Measurements from ENCODE around the gene KCNJ14.

The KCNJ14 gene

GRCh38 chr19:48418317-48419064 lies 36.9 kb upstream of the KCNJ14 start:
- Histone ChIP-seq H3F3A (ENCODE audit: low read depth) (no peaks in the 10 kb centered on the region), H2AFZ (ENCODE audit: low read length) (peak overlapping the region; percentile 49), H3K4me2 (ENCODE audit: low read depth, low read length, poor library complexity, severe bottlenecking) (peak overlapping the region; percentile 52), H4K20me1 (ENCODE audit: insufficient read depth, low read length, poor library complexity, severe bottlenecking) (no peaks in the 10 kb centered on the region), H3K4me3 (ENCODE audit: low read length, poor library complexity, severe bottlenecking) (peak overlapping the region; percentile 54), H3K27me3 (ENCODE audit: insufficient read depth, low read length, poor library complexity, severe bottlenecking) (no peaks in the 10 kb centered on the region), H3K79me2 (ENCODE audit: insufficient read depth, low read length) (no peaks in the 10 kb centered on the region), H3K4me1 (ENCODE audit: insufficient read depth, low read length, poor library complexity, severe bottlenecking) (peaks cover 18% of the 10 kb centered on the region), H3K9ac (ENCODE audit: low read depth, low read length, poor library complexity, severe bottlenecking) (peak overlapping the region; percentile 46), H3K9me3 (ENCODE audit: insufficient read depth, low read depth, low read length) (no peaks in the 10 kb centered on the region), H3K36me3 (ENCODE audit: insufficient read depth, low read length) (no peaks in the 10 kb centered on the region), H3K9me2 (replicated peaks; ENCODE audit: low read depth, low read length) (no peaks in the 10 kb centered on the region)
- TF ChIP-seq EZH2phosphoT487 (IDR thresholded peaks at IDR 0.05; ENCODE audit: borderline replicate concordance): no peak
- peak; percentile 47; the same call in 1 of the 2 replicates for TF ChIP-seq CTCF (conservative IDR thresholded peaks at IDR 0.05; ENCODE audit: low read length)

- TF ChIP-seq CTCF (conservative IDR thresholded peaks at IDR 0.05; ENCODE audit: low read length): no peak
- no peak for TF ChIP-seq EZH2phosphoT487 (IDR thresholded peaks at IDR 0.05; ENCODE audit: borderline replicate concordance)
- H4K20me1 ChIP-seq (ENCODE audit: insufficient read depth, low read length, poor library complexity, severe bottlenecking): no peaks in the 10 kb centered on the region
- H3K4me3 ChIP-seq (ENCODE audit: low read length, poor library complexity, severe bottlenecking): peak overlapping the region; percentile 54
- H3K9me3 ChIP-seq (ENCODE audit: insufficient read depth, low read depth, low read length): no peaks in the 10 kb centered on the region
- no peaks in the 10 kb centered on the region for H3F3A ChIP-seq (ENCODE audit: low read depth)
- no peaks in the 10 kb centered on the region for H3K9me2 ChIP-seq (replicated peaks; ENCODE audit: low read depth, low read length)
- peak overlapping the region; percentile 49 for H2AFZ ChIP-seq (ENCODE audit: low read length)
- no peaks in the 10 kb centered on the region for H3K27me3 ChIP-seq (ENCODE audit: insufficient read depth, low read length, poor library complexity, severe bottlenecking)
- peaks cover 10% of the 10 kb centered on the region for H3K4me1 ChIP-seq (ENCODE audit: insufficient read depth, low read length, poor library complexity, severe bottlenecking)
- H3K4me2 ChIP-seq (ENCODE audit: low read depth, low read length, poor library complexity, severe bottlenecking): peak overlapping the region; percentile 52
- no peaks in the 10 kb centered on the region for H3K36me3 ChIP-seq (ENCODE audit: insufficient read depth, low read length)
- H3K9ac ChIP-seq (ENCODE audit: low read depth, low read length, poor library complexity, severe bottlenecking): peak overlapping the region; percentile 46
- H3K79me2 ChIP-seq (ENCODE audit: insufficient read depth, low read length): no peaks in the 10 kb centered on the region
Observed at GRCh38 chr19:48419158-48419920, 36.0 kb upstream of the KCNJ14 start.

GRCh38 chr19:48421548-48421947 lies 33.8 kb upstream of the KCNJ14 start:
- Histone ChIP-seq H3K79me2 (ENCODE audit: insufficient read depth, low read length) (no peaks in the 10 kb centered on the region), H3K9me2 (replicated peaks; ENCODE audit: low read depth, low read length) (no peaks in the 10 kb centered on the region), H3K27me3 (ENCODE audit: insufficient read depth, low read length, poor library complexity, severe bottlenecking) (no peaks in the 10 kb centered on the region), H3K4me3 (ENCODE audit: low read length, poor library complexity, severe bottlenecking) (no peak overlapping the region), H4K20me1 (ENCODE audit: insufficient read depth, low read length, poor library complexity, severe bottlenecking) (no peaks in the 10 kb centered on the region), H3K9ac (ENCODE audit: low read depth, low read length, poor library complexity, severe bottlenecking) (no peak overlapping the region), H3K4me1 (ENCODE audit: insufficient read depth, low read length, poor library complexity, severe bottlenecking) (peaks cover 10% of the 10 kb centered on the region), H3K36me3 (ENCODE audit: insufficient read depth, low read length) (no peaks in the 10 kb centered on the region), H3K9me3 (ENCODE audit: insufficient read depth, low read depth, low read length) (no peaks in the 10 kb centered on the region), H3K4me2 (ENCODE audit: low read depth, low read length, poor library complexity, severe bottlenecking) (no peak overlapping the region), H2AFZ (ENCODE audit: low read length) (no peak overlapping the region), H3F3A (ENCODE audit: low read depth) (no peaks in the 10 kb centered on the region)
- TF ChIP-seq CTCF (conservative IDR thresholded peaks at IDR 0.05; ENCODE audit: low read length) (no peak), EZH2phosphoT487 (IDR thresholded peaks at IDR 0.05; ENCODE audit: borderline replicate concordance) (no peak)

All from Loucy (cell line).